Skeletal muscle cell (primary cell): ENCODE results near the gene BLOC1S1.

Experiments used
- DNase-seq: peaks from one replicate; pipeline ENCODE4 v3.0.0-alpha.2; 2010; ENCODE audit warnings: low read depth
- H3K4me3 ChIP-seq: 2 replicates; pipeline ENCODE4 v1.5.1; 2011; ENCODE audit warnings: low read depth, mild to moderate bottlenecking, control low read depth, low read length, moderate library complexity

BLOC1S1 gene

DNA sequence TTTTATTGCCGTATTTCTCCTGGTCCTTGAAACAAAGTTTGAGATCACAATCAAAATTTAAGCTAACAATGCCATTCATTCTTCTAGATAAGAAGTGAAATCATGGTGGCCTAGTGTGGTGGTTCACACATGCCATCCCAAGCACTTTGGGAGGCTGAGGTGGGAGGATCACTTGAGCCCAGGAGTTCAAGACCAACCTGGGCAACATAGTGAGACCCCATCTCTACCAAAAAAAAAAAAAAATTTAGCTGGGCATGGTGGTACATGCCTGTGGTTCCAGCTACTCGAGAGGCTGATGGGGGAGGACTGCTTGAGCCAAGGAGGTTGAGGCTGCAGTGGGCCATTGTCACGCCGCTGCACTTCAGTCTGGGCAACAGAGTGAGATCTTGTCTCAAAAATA is 51.3 kb downstream of the BLOC1S1 start:
- no peak for DNase-seq

More for the DNA sequence above, 51.3 kb downstream of the BLOC1S1 start:
- H3K4me3 ChIP-seq = no peak overlapping the region
